ENCODE results near the gene BAHCC1.

BAHCC1 gene

GRCh38 chr17:81385320-81386111, 9.7 kb upstream of the BAHCC1 start:
- no peaks in the 10 kb centered on the region for H3K36me3 ChIP-seq (ENCODE audit: control insufficient read depth in 1 of 2, insufficient read depth in 2 of 2, low read length in 2 of 2)
- WGBS (ENCODE audit: extremely low coverage, insufficient coverage, insufficient read length): no CpG with 5 or more reads among the region's 24 CpGs
- H3K18ac ChIP-seq (ENCODE audit: low read length): no peak overlapping the region
- no peak for DNase-seq
- H2AFZ ChIP-seq (ENCODE audit: insufficient read depth, low read length, poor library complexity): no peak overlapping the region
- H2BK120ac ChIP-seq (ENCODE audit: insufficient read depth, low read length, poor library complexity): no peak overlapping the region
- peaks cover 9% of the 10 kb centered on the region in 2 experiments for H3K4me1 ChIP-seq (ENCODE audit: control insufficient read depth in 1 of 2, insufficient read depth in 2 of 2, low read length in 2 of 2)
- H3K4me3 ChIP-seq (ENCODE audit: low read depth, low read length): no peak overlapping the region
- no peak overlapping the region for H2BK12ac ChIP-seq (ENCODE audit: low read length)
- H4K12ac ChIP-seq (ENCODE audit: low read depth, low read length): no peak overlapping the region
- H3K79me1 ChIP-seq (ENCODE audit: low read length): peaks cover 4% of the 10 kb centered on the region
- H3K79me2 ChIP-seq (ENCODE audit: control insufficient read depth, insufficient read depth, low read length, poor library complexity): peaks cover 3% of the 10 kb centered on the region
- no peak overlapping the region for H3K4me2 ChIP-seq (ENCODE audit: low read length)
- peaks cover 3% of the 10 kb centered on the region for H3K9me3 ChIP-seq (ENCODE audit: insufficient read depth, low read depth, low read length)
- H4K8ac ChIP-seq (ENCODE audit: low read depth, low read length): no peak overlapping the region
- H4K91ac ChIP-seq (ENCODE audit: low read depth, low read length): no peak overlapping the region
- no peak overlapping the region for H3K9ac ChIP-seq (ENCODE audit: low read length)
- no peak overlapping the region for H3K23ac ChIP-seq (ENCODE audit: low read length)
- H3K14ac ChIP-seq (ENCODE audit: low read length): no peak overlapping the region
- peaks cover 17% of the 10 kb centered on the region for H3K27me3 ChIP-seq (ENCODE audit: insufficient read depth, low read length)
- H3K27ac ChIP-seq (ENCODE audit: low read depth, low read length): no peak overlapping the region
- no peak overlapping the region for H2AK5ac ChIP-seq (ENCODE audit: low read length)
- H3K4ac ChIP-seq (ENCODE audit: low read depth, low read length): no peak overlapping the region
- no peak overlapping the region for H2BK5ac ChIP-seq (ENCODE audit: low read depth, low read length, poor library complexity)

- DNase-seq: no peak
- no peak overlapping the region for H3K27ac ChIP-seq (ENCODE audit: low read depth, low read length)
- H4K8ac ChIP-seq (ENCODE audit: low read depth, low read length): no peak overlapping the region
- no CpG with 5 or more reads among the region's 15 CpGs for whole genome bisulfite sequencing (ENCODE audit: extremely low coverage, insufficient coverage, insufficient read length)
- H3K14ac ChIP-seq (ENCODE audit: low read length): peak overlapping the region; percentile 10
- H4K91ac ChIP-seq (ENCODE audit: low read depth, low read length): no peak overlapping the region
- peaks cover 9% of the 10 kb centered on the region in 2 experiments for H3K4me1 ChIP-seq (ENCODE audit: control insufficient read depth in 1 of 2, insufficient read depth in 2 of 2, low read length in 2 of 2)
- H2AK5ac ChIP-seq (ENCODE audit: low read length): peak overlapping the region; percentile 4
- peaks cover 3% of the 10 kb centered on the region for H3K9me3 ChIP-seq (ENCODE audit: insufficient read depth, low read depth, low read length)
- H2BK12ac ChIP-seq (ENCODE audit: low read length): peak overlapping the region; percentile 6
- H3K79me2 ChIP-seq (ENCODE audit: control insufficient read depth, insufficient read depth, low read length, poor library complexity): peaks cover 3% of the 10 kb centered on the region
- no peak overlapping the region for H3K4ac ChIP-seq (ENCODE audit: low read depth, low read length)
- H3K36me3 ChIP-seq (ENCODE audit: control insufficient read depth in 1 of 2, insufficient read depth in 2 of 2, low read length in 2 of 2): peaks cover 0 to under 1% of the 10 kb centered on the region in 2 experiments
- peaks cover 4% of the 10 kb centered on the region for H3K79me1 ChIP-seq (ENCODE audit: low read length)
- peaks cover 17% of the 10 kb centered on the region for H3K27me3 ChIP-seq (ENCODE audit: insufficient read depth, low read length)
- no peak overlapping the region for H2BK5ac ChIP-seq (ENCODE audit: low read depth, low read length, poor library complexity)
- no peak overlapping the region for H4K12ac ChIP-seq (ENCODE audit: low read depth, low read length)
- no peak overlapping the region for H3K4me3 ChIP-seq (ENCODE audit: low read depth, low read length)
- H3K4me2 ChIP-seq (ENCODE audit: low read length): peak overlapping the region; percentile 90
- H2AFZ ChIP-seq (ENCODE audit: insufficient read depth, low read length, poor library complexity): no peak overlapping the region
- H3K23ac ChIP-seq (ENCODE audit: low read length): no peak overlapping the region
- H2BK120ac ChIP-seq (ENCODE audit: insufficient read depth, low read length, poor library complexity): no peak overlapping the region
- no peak overlapping the region for H3K9ac ChIP-seq (ENCODE audit: low read length)
- H3K18ac ChIP-seq (ENCODE audit: low read length): no peak overlapping the region
These were observed 9.1 kb upstream of the BAHCC1 start for GRCh38 chr17:81386141-81386645.

GRCh38 chr17:81386646-81387099, 8.6 kb upstream of the BAHCC1 start:
- WGBS (ENCODE audit: extremely low coverage, insufficient coverage, insufficient read length): no CpG with 5 or more reads among the region's 60 CpGs

GRCh38 chr17:81387100-81388090, 7.9 kb upstream of the BAHCC1 start:
- Histone ChIP-seq H3K4me3 (ENCODE audit: low read depth, low read length) (peak overlapping the region; percentile 66), H3K4me1 (ENCODE audit: control insufficient read depth in 1 of 2, insufficient read depth in 2 of 2, low read length in 2 of 2) (peaks cover 12% of the 10 kb centered on the region in 2 experiments), H3K9ac (ENCODE audit: low read length) (peak overlapping the region; percentile 29), H3K18ac (ENCODE audit: low read length) (peak overlapping the region; percentile 83), H3K14ac (ENCODE audit: low read length) (peak overlapping the region; percentile 89), H3K23ac (ENCODE audit: low read length) (no peak overlapping the region), H2BK5ac (ENCODE audit: low read depth, low read length, poor library complexity) (no peak overlapping the region), H3K4me2 (ENCODE audit: low read length) (peak overlapping the region; percentile 90), H2AFZ (ENCODE audit: insufficient read depth, low read length, poor library complexity) (peak overlapping the region; percentile 85), H3K36me3 (ENCODE audit: control insufficient read depth in 1 of 2, insufficient read depth in 2 of 2, low read length in 2 of 2) (peaks cover 2 to 5% of the 10 kb centered on the region in 2 experiments), H4K91ac (ENCODE audit: low read depth, low read length) (peak overlapping the region; percentile 91), H3K4ac (ENCODE audit: low read depth, low read length) (no peak overlapping the region), H4K8ac (ENCODE audit: low read depth, low read length) (peak overlapping the region; percentile 79), H4K12ac (ENCODE audit: low read depth, low read length) (peak overlapping the region; percentile 64), H3K79me1 (ENCODE audit: low read length) (peaks cover 4% of the 10 kb centered on the region), H3K9me3 (ENCODE audit: insufficient read depth, low read depth, low read length) (peaks cover 5% of the 10 kb centered on the region), H3K79me2 (ENCODE audit: control insufficient read depth, insufficient read depth, low read length, poor library complexity) (peaks cover 3% of the 10 kb centered on the region), H2AK5ac (ENCODE audit: low read length) (peak overlapping the region; percentile 70), H2BK120ac (ENCODE audit: insufficient read depth, low read length, poor library complexity) (peak overlapping the region; percentile 84), H2BK12ac (ENCODE audit: low read length) (peak overlapping the region; percentile 25), H3K27me3 (ENCODE audit: insufficient read depth, low read length) (peaks cover 17% of the 10 kb centered on the region), H3K27ac (ENCODE audit: low read depth, low read length) (no peak overlapping the region)
- peak in 1 of 2 donors; percentile 44 for DNase-seq
- no CpG with 5 or more reads among the region's 96 CpGs for WGBS (ENCODE audit: extremely low coverage, insufficient coverage, insufficient read length)

More at GRCh38 chr17:81386646-81387099, 8.6 kb upstream of the BAHCC1 start:
- Histone ChIP-seq H3K27me3 (ENCODE audit: insufficient read depth, low read length) (peaks cover 17% of the 10 kb centered on the region), H3K9ac (ENCODE audit: low read length) (no peak overlapping the region), H3K23ac (ENCODE audit: low read length) (no peak overlapping the region), H3K4me1 (ENCODE audit: control insufficient read depth in 1 of 2, insufficient read depth in 2 of 2, low read length in 2 of 2) (peaks cover 9% of the 10 kb centered on the region in 2 experiments), H3K9me3 (ENCODE audit: insufficient read depth, low read depth, low read length) (peaks cover 5% of the 10 kb centered on the region), H3K18ac (ENCODE audit: low read length) (peak overlapping the region; percentile 83), H3K14ac (ENCODE audit: low read length) (peak overlapping the region; percentile 89), H3K4me2 (ENCODE audit: low read length) (peak overlapping the region; percentile 90), H3K4me3 (ENCODE audit: low read depth, low read length) (peak overlapping the region; percentile 66), H3K4ac (ENCODE audit: low read depth, low read length) (no peak overlapping the region), H4K12ac (ENCODE audit: low read depth, low read length) (peak overlapping the region; percentile 64), H3K79me1 (ENCODE audit: low read length) (peaks cover 4% of the 10 kb centered on the region), H4K91ac (ENCODE audit: low read depth, low read length) (peak overlapping the region; percentile 91), H2AK5ac (ENCODE audit: low read length) (peak overlapping the region; percentile 70), H2BK5ac (ENCODE audit: low read depth, low read length, poor library complexity) (no peak overlapping the region), H2BK120ac (ENCODE audit: insufficient read depth, low read length, poor library complexity) (peak overlapping the region; percentile 84), H3K27ac (ENCODE audit: low read depth, low read length) (no peak overlapping the region), H4K8ac (ENCODE audit: low read depth, low read length) (peak overlapping the region; percentile 79), H2BK12ac (ENCODE audit: low read length) (no peak overlapping the region), H2AFZ (ENCODE audit: insufficient read depth, low read length, poor library complexity) (peak overlapping the region; percentile 85), H3K36me3 (ENCODE audit: control insufficient read depth in 1 of 2, insufficient read depth in 2 of 2, low read length in 2 of 2) (peaks cover 0 to 5% of the 10 kb centered on the region in 2 experiments), H3K79me2 (ENCODE audit: control insufficient read depth, insufficient read depth, low read length, poor library complexity) (peaks cover 3% of the 10 kb centered on the region)
- DNase-seq: no peak

Measured in trophoblast cell (in vitro differentiated cells and primary cell).